OCI-LY1 (cell line): ENCODE results near the gene PRSS22.

Experiments
- H2AFZ ChIP-seq: fragments of 200-600 bp; sonication (generic), shearing (Covaris generic); 2 replicates; pipeline ENCODE4 v1.6.0; 2014; ENCODE audit warnings: antibody characterized with exemption, mild to moderate bottlenecking, low read length
- H3F3A ChIP-seq: fragments of 200-600 bp; sonication (generic), shearing (Covaris generic); 2 replicates; pipeline ENCODE4 v1.6.0; 2014; ENCODE audit warnings: mild to moderate bottlenecking, antibody characterized with exemption, low read length, moderate library complexity; ENCODE audit not compliant: insufficient read depth
- H3K27ac ChIP-seq: fragments of 200-600 bp; sonication (generic); 2 replicates; pipeline ENCODE4 v1.5.1; 2014; ENCODE audit warnings: low read length, mixed run types, mild to moderate bottlenecking, low read depth; ENCODE audit not compliant: poor library complexity, severe bottlenecking
- H3K27me3 ChIP-seq: fragments of 200-600 bp; sonication (generic); 2 replicates; pipeline ENCODE4 v1.6.0; 2014; ENCODE audit warnings: antibody characterized with exemption, mild to moderate bottlenecking, low read length, moderate library complexity; ENCODE audit not compliant: insufficient read depth
- H3K36me3 ChIP-seq: fragments of 200-600 bp; sonication (generic); 2 replicates; pipeline ENCODE4 v1.6.1; 2014; ENCODE audit warnings: mild to moderate bottlenecking, antibody characterized with exemption, low read length, moderate library complexity, mixed read lengths; ENCODE audit not compliant: insufficient read depth
- H3K4me1 ChIP-seq: fragments of 200-600 bp; sonication (generic); 2 replicates; pipeline ENCODE4 v1.5.1; 2014; ENCODE audit warnings: mild to moderate bottlenecking, low read length, moderate library complexity; ENCODE audit not compliant: insufficient read depth, severe bottlenecking
- H3K4me2 ChIP-seq: fragments of 200-600 bp; sonication (generic), shearing (Covaris generic); 2 replicates; pipeline ENCODE4 v1.6.1; 2014; ENCODE audit warnings: low read length
- H3K4me3 ChIP-seq: fragments of 200-600 bp; sonication (generic); 2 replicates; pipeline ENCODE4 v1.5.1; 2014; ENCODE audit warnings: low read length, low read depth, mild to moderate bottlenecking, mixed read lengths; ENCODE audit not compliant: poor library complexity, severe bottlenecking
- H3K79me2 ChIP-seq: fragments of 200-600 bp; shearing (Covaris generic); 2 replicates; pipeline ENCODE4 v1.6.1; 2016; ENCODE audit warnings: mixed run types, low read length, mixed read lengths; ENCODE audit not compliant: insufficient read depth
- H3K9ac ChIP-seq: fragments of 200-600 bp; sonication (generic), shearing (Covaris generic); 2 replicates; pipeline ENCODE4 v1.6.1; 2014; ENCODE audit warnings: mild to moderate bottlenecking, low read length, mixed read lengths
- H3K9me2 ChIP-seq: fragments of 200-600 bp; sonication (generic), shearing (Covaris generic); 2 replicates; pipeline ENCODE4 v1.6.1; 2014; ENCODE audit warnings: low read depth, mild to moderate bottlenecking, low read length, mixed read lengths
- H3K9me3 ChIP-seq: fragments of 200-600 bp; shearing (Covaris generic); 2 replicates; pipeline ENCODE4 v1.6.1; 2014; ENCODE audit warnings: low read length, mixed read lengths
- H4K20me1 ChIP-seq: fragments of 200-600 bp; sonication (generic), shearing (Covaris generic); 2 replicates; pipeline ENCODE4 v1.6.0; 2016; ENCODE audit warnings: mild to moderate bottlenecking, low read length; ENCODE audit not compliant: insufficient read depth
- CTCF ChIP-seq: fragments of 200-600 bp; sonication (generic), shearing (Covaris generic); IDR thresholded peaks from 2 replicates; pipeline ENCODE4 v1.5.1; 2017; ENCODE audit warnings: mild to moderate bottlenecking, antibody characterized with exemption, low read length, moderate library complexity, mixed read lengths
- EZH2 ChIP-seq: fragments of 200-600 bp; sonication (generic), shearing (Covaris generic); IDR thresholded peaks from 2 replicates; pipeline ENCODE4 v1.8.0; 2017; ENCODE audit warnings: borderline replicate concordance, mixed run types, mild to moderate bottlenecking, antibody characterized with exemption, low read length, moderate library complexity, mixed read lengths

The PRSS22 gene

GRCh38 chr16:2827831-2828520 is 30.0 kb downstream of the PRSS22 start:
- Histone ChIP-seq H4K20me1 (no peaks in the 10 kb centered on the region), H3K27me3 (peaks cover 16% of the 10 kb centered on the region; the same call in 1 of the 2 replicates), H3K79me2 (no peaks in the 10 kb centered on the region), H3K9me2 (no peaks in the 10 kb centered on the region), H2AFZ (no peak overlapping the region), H3F3A (no peaks in the 10 kb centered on the region), H3K36me3 (no peaks in the 10 kb centered on the region), H3K27ac (no peak overlapping the region), H3K9me3 (no peaks in the 10 kb centered on the region), H3K4me1 (no peaks in the 10 kb centered on the region), H3K9ac (no peak overlapping the region), H3K4me2 (no peak overlapping the region), H3K4me3 (no peak overlapping the region)
- TF ChIP-seq CTCF (no peak), EZH2 (no peak)

- H3K4me2 ChIP-seq: no peak overlapping the region
- H3K36me3 ChIP-seq: no peaks in the 10 kb centered on the region
- H3K4me3 ChIP-seq: no peak overlapping the region
- no peak overlapping the region for H3K9ac ChIP-seq
- H3K9me2 ChIP-seq: no peaks in the 10 kb centered on the region
- H4K20me1 ChIP-seq: no peaks in the 10 kb centered on the region
- no peak overlapping the region for H3K27ac ChIP-seq
- peaks cover 16% of the 10 kb centered on the region; the same call in 1 of the 2 replicates for H3K27me3 ChIP-seq
- H3K4me1 ChIP-seq: no peaks in the 10 kb centered on the region
- H3F3A ChIP-seq: no peaks in the 10 kb centered on the region
- no peak for TF ChIP-seq EZH2
- TF ChIP-seq CTCF: no peak
- H3K9me3 ChIP-seq: no peaks in the 10 kb centered on the region
- H2AFZ ChIP-seq: no peak overlapping the region
- no peaks in the 10 kb centered on the region for H3K79me2 ChIP-seq
Measured at GRCh38 chr16:2827374-2827791, 30.6 kb downstream of the PRSS22 start.

GRCh38 chr16:2826591-2827373 is 31.2 kb downstream of the PRSS22 start:
- H4K20me1 ChIP-seq: no peaks in the 10 kb centered on the region
- TF ChIP-seq EZH2: no peak
- TF ChIP-seq CTCF: no peak
- H3K27ac ChIP-seq: no peak overlapping the region
- H3K27me3 ChIP-seq: peaks cover 16% of the 10 kb centered on the region; the same call in 1 of the 2 replicates
- H3K9ac ChIP-seq: no peak overlapping the region
- no peak overlapping the region for H2AFZ ChIP-seq
- no peaks in the 10 kb centered on the region for H3K9me3 ChIP-seq
- no peaks in the 10 kb centered on the region for H3K9me2 ChIP-seq
- H3K4me2 ChIP-seq: no peak overlapping the region
- no peaks in the 10 kb centered on the region for H3K4me1 ChIP-seq
- H3K4me3 ChIP-seq: no peak overlapping the region
- H3K36me3 ChIP-seq: no peaks in the 10 kb centered on the region
- H3F3A ChIP-seq: no peaks in the 10 kb centered on the region
- no peaks in the 10 kb centered on the region for H3K79me2 ChIP-seq
